SK-N-SH treated with all-trans-retinoic acid at 6 μM for 48 hours (cell line): ENCODE measurements around the gene FNDC11.

Experiments
- ATAC-seq: fragments of 200-7000 bp; cut with Tn5 transposase; 3 replicates; pipeline ENCODE4 v1.9.1; 2020; ENCODE audit warnings: mild to moderate bottlenecking, moderate library complexity
- ARNTL ChIP-seq: fragments of 450-650 bp; formaldehyde crosslinking; IDR thresholded peaks from 2 replicates; pipeline ENCODE4 v1.5.0; 2020; ENCODE audit warnings: low read depth, mild to moderate bottlenecking, moderate library complexity, borderline replicate concordance
- BACH2 ChIP-seq: fragments of 250-450 bp; sonication (Bioruptor Pico); IDR thresholded peaks from 2 replicates; pipeline ENCODE4 v1.9.0; 2021; ENCODE audit warnings: mild to moderate bottlenecking, borderline replicate concordance
- CSDC2 ChIP-seq: fragments of 250-450 bp; sonication (Bioruptor Pico); IDR thresholded peaks from 2 replicates; pipeline ENCODE4 v1.5.0; 2020; ENCODE audit warnings: mild to moderate bottlenecking, moderate library complexity
- CSRNP3 ChIP-seq: fragments of 250-450 bp; sonication (Bioruptor Pico); IDR thresholded peaks from 2 replicates; pipeline ENCODE4 v1.5.1; 2021; ENCODE audit warnings: mild to moderate bottlenecking, moderate library complexity
- ESRRG ChIP-seq: fragments of 250-450 bp; sonication (Bioruptor Pico); IDR thresholded peaks from 2 replicates; pipeline ENCODE4 v1.6.1; 2021; ENCODE audit warnings: mild to moderate bottlenecking
- GLIS3 ChIP-seq: fragments of 250-450 bp; sonication (Bioruptor Pico); IDR thresholded peaks from 2 replicates; pipeline ENCODE4 v1.5.0; 2020; ENCODE audit warnings: mild to moderate bottlenecking, moderate library complexity
- ISL1 ChIP-seq: fragments of 250-450 bp; sonication (Bioruptor Pico); IDR thresholded peaks from 2 replicates; pipeline ENCODE4 v2.1.2; 2022; ENCODE audit warnings: mild to moderate bottlenecking, moderate library complexity
- OSR1 ChIP-seq: fragments of 250-450 bp; sonication (Bioruptor Pico); IDR thresholded peaks from 2 replicates; pipeline ENCODE4 v1.8.0; 2022; ENCODE audit warnings: moderate library complexity, mild to moderate bottlenecking, inconsistent platforms
- PPARA ChIP-seq: fragments of 250-450 bp; sonication (Bioruptor Pico); IDR thresholded peaks from 2 replicates; pipeline ENCODE4 v1.5.0; 2020; ENCODE audit warnings: mild to moderate bottlenecking, borderline replicate concordance
- RARB ChIP-seq: fragments of 250-450 bp; sonication (Bioruptor Pico); IDR thresholded peaks from 2 replicates; pipeline ENCODE4 v1.8.0; 2021; ENCODE audit warnings: mild to moderate bottlenecking, moderate library complexity
- TOX ChIP-seq: fragments of 250-450 bp; sonication (Bioruptor Pico); IDR thresholded peaks from 2 replicates; pipeline ENCODE4 v1.8.0; 2021; ENCODE audit warnings: mild to moderate bottlenecking, moderate library complexity, borderline replicate concordance
- ZC3H10 ChIP-seq: fragments of 250-450 bp; sonication (Bioruptor Pico); IDR thresholded peaks from 2 replicates; pipeline ENCODE4 v1.5.1; 2021; ENCODE audit warnings: mild to moderate bottlenecking, moderate library complexity
- ZFP3 ChIP-seq: fragments of 250-450 bp; sonication (Bioruptor Pico); IDR thresholded peaks from 2 replicates; pipeline ENCODE4 v1.5.0; 2020; ENCODE audit warnings: mild to moderate bottlenecking, moderate library complexity
- ZFP30 ChIP-seq: fragments of 450-650 bp; formaldehyde crosslinking; IDR thresholded peaks from 2 replicates; pipeline ENCODE4 v1.5.0; 2022; ENCODE audit warnings: mild to moderate bottlenecking, moderate library complexity
- ZNF565 ChIP-seq: fragments of 450-650 bp; formaldehyde crosslinking; conservative IDR thresholded peaks from 2 replicates; pipeline ENCODE4 v1.5.0; 2020; ENCODE audit warnings: low read depth, mild to moderate bottlenecking, moderate library complexity
- ZNF70 ChIP-seq: fragments of 450-650 bp; formaldehyde crosslinking; IDR thresholded peaks from 2 replicates; pipeline ENCODE4 v1.5.0; 2020; ENCODE audit warnings: mild to moderate bottlenecking, moderate library complexity
- ZNF8 ChIP-seq: fragments of 450-650 bp; formaldehyde crosslinking; IDR thresholded peaks from 2 replicates; pipeline ENCODE4 v1.5.0; 2020; ENCODE audit warnings: mild to moderate bottlenecking, moderate library complexity
- TF ChIP-seq, protein P1 (sequence below): fragments of 250-450 bp; sonication (Bioruptor Pico); IDR thresholded peaks from 2 replicates; pipeline ENCODE4 v1.8.0; 2021; ENCODE audit warnings: low read depth, mild to moderate bottlenecking, moderate library complexity, borderline replicate concordance
- TF ChIP-seq, protein P2 (sequence below): fragments of 250-450 bp; sonication (Bioruptor Pico); IDR thresholded peaks from 2 replicates; pipeline ENCODE4 v1.5.1; 2020; ENCODE audit warnings: low read depth, mild to moderate bottlenecking, moderate library complexity
- TF ChIP-seq, protein P3 (sequence below): fragments of 250-450 bp; sonication (Bioruptor Pico); IDR thresholded peaks from 2 replicates; pipeline ENCODE4 v1.5.0; 2020; ENCODE audit warnings: mild to moderate bottlenecking, moderate library complexity

FNDC11 gene

DNA sequence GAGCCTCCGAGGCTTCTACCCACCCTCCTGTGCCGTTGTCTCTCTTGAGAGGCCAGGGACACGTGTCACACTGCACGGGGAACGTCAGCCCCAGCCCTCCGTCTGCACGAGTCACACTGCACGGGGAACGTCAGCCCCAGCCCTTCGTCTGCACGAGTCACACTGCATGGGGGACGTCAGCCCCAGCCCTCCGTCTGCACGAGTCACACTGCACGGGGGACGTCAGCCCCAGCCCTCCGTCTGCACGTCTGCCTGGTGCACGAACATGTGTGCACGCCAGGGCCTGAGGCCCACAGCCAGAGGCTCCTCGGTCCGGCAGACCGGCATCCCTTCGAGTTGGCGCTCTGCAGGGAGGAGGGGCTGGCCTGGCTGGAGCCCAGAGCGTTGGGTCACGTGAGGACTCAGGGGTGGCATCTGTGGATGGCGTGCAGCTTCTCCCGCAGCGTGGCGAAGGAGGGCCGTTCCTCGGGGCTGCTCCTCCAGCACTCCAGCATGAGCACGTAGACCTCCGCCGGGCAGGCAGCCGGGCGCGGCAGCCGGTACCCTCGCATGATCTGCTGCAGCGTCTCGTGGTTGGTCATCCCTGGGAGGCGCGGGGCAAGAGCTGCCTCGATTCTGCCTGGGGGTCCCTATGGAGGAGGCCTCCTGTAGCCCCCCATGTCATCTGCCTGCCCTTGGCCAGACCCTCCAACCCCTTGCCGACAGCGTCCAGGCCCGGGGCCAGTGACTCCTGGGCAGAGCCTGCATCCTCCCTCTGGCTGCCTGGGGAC, 13.4 kb upstream of the FNDC11 start:
- ATAC-seq: no peak
- no peak for TF ChIP-seq GLIS3
- TF ChIP-seq ISL1 (CRISPR knock-in tag): no peak
- TF ChIP-seq, protein P1, sequence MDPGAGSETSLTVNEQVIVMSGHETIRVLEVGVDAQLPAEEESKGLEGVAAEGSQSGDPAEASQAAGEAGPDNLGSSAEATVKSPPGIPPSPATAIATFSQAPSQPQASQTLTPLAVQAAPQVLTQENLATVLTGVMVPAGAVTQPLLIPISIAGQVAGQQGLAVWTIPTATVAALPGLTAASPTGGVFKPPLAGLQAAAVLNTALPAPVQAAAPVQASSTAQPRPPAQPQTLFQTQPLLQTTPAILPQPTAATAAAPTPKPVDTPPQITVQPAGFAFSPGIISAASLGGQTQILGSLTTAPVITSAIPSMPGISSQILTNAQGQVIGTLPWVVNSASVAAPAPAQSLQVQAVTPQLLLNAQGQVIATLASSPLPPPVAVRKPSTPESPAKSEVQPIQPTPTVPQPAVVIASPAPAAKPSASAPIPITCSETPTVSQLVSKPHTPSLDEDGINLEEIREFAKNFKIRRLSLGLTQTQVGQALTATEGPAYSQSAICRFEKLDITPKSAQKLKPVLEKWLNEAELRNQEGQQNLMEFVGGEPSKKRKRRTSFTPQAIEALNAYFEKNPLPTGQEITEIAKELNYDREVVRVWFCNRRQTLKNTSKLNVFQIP: no peak
- TF ChIP-seq, protein P2, sequence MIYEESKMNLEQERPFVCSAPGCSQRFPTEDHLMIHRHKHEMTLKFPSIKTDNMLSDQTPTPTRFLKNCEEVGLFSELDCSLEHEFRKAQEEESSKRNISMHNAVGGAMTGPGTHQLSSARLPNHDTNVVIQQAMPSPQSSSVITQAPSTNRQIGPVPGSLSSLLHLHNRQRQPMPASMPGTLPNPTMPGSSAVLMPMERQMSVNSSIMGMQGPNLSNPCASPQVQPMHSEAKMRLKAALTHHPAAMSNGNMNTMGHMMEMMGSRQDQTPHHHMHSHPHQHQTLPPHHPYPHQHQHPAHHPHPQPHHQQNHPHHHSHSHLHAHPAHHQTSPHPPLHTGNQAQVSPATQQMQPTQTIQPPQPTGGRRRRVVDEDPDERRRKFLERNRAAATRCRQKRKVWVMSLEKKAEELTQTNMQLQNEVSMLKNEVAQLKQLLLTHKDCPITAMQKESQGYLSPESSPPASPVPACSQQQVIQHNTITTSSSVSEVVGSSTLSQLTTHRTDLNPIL (CRISPR knock-in tag): no peak
- no peak for TF ChIP-seq TOX (CRISPR knock-in tag)
- TF ChIP-seq ZFP30: no peak
- no peak for TF ChIP-seq PPARA
- TF ChIP-seq ZNF565: no peak
- TF ChIP-seq ESRRG: no peak
- no peak for TF ChIP-seq ARNTL
- no peak for TF ChIP-seq ZFP3 (CRISPR knock-in tag)
- no peak for TF ChIP-seq CSRNP3 (CRISPR knock-in tag)
- TF ChIP-seq, protein P3, sequence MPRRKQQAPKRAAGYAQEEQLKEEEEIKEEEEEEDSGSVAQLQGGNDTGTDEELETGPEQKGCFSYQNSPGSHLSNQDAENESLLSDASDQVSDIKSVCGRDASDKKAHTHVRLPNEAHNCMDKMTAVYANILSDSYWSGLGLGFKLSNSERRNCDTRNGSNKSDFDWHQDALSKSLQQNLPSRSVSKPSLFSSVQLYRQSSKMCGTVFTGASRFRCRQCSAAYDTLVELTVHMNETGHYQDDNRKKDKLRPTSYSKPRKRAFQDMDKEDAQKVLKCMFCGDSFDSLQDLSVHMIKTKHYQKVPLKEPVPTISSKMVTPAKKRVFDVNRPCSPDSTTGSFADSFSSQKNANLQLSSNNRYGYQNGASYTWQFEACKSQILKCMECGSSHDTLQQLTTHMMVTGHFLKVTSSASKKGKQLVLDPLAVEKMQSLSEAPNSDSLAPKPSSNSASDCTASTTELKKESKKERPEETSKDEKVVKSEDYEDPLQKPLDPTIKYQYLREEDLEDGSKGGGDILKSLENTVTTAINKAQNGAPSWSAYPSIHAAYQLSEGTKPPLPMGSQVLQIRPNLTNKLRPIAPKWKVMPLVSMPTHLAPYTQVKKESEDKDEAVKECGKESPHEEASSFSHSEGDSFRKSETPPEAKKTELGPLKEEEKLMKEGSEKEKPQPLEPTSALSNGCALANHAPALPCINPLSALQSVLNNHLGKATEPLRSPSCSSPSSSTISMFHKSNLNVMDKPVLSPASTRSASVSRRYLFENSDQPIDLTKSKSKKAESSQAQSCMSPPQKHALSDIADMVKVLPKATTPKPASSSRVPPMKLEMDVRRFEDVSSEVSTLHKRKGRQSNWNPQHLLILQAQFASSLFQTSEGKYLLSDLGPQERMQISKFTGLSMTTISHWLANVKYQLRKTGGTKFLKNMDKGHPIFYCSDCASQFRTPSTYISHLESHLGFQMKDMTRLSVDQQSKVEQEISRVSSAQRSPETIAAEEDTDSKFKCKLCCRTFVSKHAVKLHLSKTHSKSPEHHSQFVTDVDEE (CRISPR knock-in tag): no peak
- TF ChIP-seq ZNF8 (CRISPR knock-in tag): no peak
- no peak for TF ChIP-seq RARB (CRISPR knock-in tag)
- no peak for TF ChIP-seq BACH2 (CRISPR knock-in tag)
- TF ChIP-seq ZNF70: no peak

- ATAC-seq: no peak
Measured at GRCh38 chr20:63541371-63541770, 12.6 kb upstream of the FNDC11 start.

More at GRCh38 chr20:63541371-63541770, 12.6 kb upstream of the FNDC11 start:
- TF ChIP-seq ISL1 (CRISPR knock-in tag) (no peak), GLIS3 (no peak), CSDC2 (CRISPR knock-in tag) (no peak), PPARA (no peak), ESRRG (no peak), ZFP3 (CRISPR knock-in tag) (no peak), ZNF565 (no peak), TOX (CRISPR knock-in tag) (no peak), ZC3H10 (CRISPR knock-in tag) (no peak), ZNF8 (CRISPR knock-in tag) (no peak), OSR1 (CRISPR knock-in tag) (no peak), BACH2 (CRISPR knock-in tag) (no peak), ZNF70 (no peak), ARNTL (no peak)
- TF ChIP-seq, protein P2 (CRISPR knock-in tag): no peak
- TF ChIP-seq, protein P1: no peak
